Activated CD8-positive, alpha-beta memory T cell treated with anti-CD3 and anti-CD28 coated beads for 36 hours (primary cell): ENCODE results near the gene FCHO2. TPM values are rescaled to one million over a fixed set of nuclear protein-coding genes. Genes with fewer than 3 reads are reported as not detected.
"Not testable (repeated sequence)": the region's sequence is repeated elsewhere in the genome, so short reads cannot be mapped to it uniquely, and the experiment has no call there.

Experiments
- CTCF ChIA-PET: fragments of 350-600 bp; sonication (Branson Sonifier 250); formaldehyde crosslinking; loops from one replicate; lab custom pipeline; 2021; ENCODE audit warnings: antibody characterized with exemption; lab: Charles Lee
- POLR2A ChIA-PET: fragments of 350-600 bp; sonication (Branson Sonifier 250); formaldehyde crosslinking; loops from one replicate; lab custom pipeline; 2021; ENCODE audit warnings: antibody characterized with exemption; lab: Charles Lee
- total RNA-seq, 2 experiments: library from RNA; stranded (reverse); gene quantifications; one replicate each; pipeline ENCODE4 v1.2.3, GENCODE V29; 2021

Gene FCHO2, protein sequence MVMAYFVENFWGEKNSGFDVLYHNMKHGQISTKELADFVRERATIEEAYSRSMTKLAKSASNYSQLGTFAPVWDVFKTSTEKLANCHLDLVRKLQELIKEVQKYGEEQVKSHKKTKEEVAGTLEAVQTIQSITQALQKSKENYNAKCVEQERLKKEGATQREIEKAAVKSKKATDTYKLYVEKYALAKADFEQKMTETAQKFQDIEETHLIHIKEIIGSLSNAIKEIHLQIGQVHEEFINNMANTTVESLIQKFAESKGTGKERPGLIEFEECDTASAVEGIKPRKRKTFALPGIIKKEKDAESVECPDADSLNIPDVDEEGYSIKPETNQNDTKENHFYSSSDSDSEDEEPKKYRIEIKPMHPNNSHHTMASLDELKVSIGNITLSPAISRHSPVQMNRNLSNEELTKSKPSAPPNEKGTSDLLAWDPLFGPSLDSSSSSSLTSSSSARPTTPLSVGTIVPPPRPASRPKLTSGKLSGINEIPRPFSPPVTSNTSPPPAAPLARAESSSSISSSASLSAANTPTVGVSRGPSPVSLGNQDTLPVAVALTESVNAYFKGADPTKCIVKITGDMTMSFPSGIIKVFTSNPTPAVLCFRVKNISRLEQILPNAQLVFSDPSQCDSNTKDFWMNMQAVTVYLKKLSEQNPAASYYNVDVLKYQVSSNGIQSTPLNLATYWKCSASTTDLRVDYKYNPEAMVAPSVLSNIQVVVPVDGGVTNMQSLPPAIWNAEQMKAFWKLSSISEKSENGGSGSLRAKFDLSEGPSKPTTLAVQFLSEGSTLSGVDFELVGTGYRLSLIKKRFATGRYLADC
- total RNA-seq = 1 to 10 TPM; 2.6 to 2.8 TPM

- ChIA-PET CTCF (interaction anchor here (1.2 to 1.5 kb wide), 3 partner anchors 11 to 114 kb away, joined by 3 to 4 read pairs (median 3); no protein-coding TSS in a partner anchor), POLR2A (no interaction called here)
Measured at GRCh38 chr5:72955768-72956323, at the start of gene FCHO2. TSS of gene FCHO2 (plus strand) at chr5:72956041. CDS start at chr5:72956097, 56 bp downstream.

DNA sequence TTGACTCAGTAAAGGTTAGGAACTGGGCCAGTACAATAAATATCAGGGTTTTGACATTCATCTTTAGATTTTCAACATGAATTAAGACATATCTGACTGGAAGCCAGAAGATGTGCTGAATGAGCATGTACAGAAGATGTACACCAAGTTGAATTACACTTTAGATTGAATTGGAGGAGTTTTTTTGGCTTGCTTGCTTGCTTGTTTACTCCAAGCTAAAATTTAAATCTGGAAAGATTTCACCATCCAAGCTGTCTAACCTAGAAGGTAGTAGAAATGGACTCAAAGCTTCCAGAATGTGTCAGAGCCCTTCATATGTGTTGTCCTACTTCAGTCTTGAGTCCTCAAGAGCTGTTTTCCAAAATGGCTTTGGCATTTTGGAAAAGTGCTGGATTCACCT is 49.0 kb upstream of the FCHO2 start:
- ChIA-PET CTCF (no interaction called here), POLR2A (no interaction called here)

- CTCF ChIA-PET = no interaction called here
- POLR2A ChIA-PET = no interaction called here
Measured at GRCh38 chr5:72908664-72909063, 47.2 kb upstream of the FCHO2 start.

DNA sequence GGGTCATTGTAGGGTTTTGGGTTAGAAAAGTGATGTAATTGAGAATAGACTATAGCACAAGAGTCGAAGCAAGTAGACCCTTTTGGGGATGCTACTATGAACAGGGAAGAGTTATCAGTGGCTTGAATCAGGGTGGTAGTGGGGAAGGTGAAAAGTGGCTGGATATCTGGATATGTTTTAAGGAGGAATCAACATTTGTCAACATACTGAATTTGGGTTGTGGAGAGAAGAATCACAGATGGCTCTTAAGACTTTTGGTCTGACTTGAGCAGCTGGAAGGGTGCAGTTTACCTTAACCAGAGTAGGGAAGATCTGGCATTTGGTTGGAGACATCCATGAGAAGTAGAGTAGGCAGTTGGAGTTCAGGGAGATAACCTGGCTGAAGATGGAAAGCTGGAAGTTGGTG is 38.5 kb upstream of the FCHO2 start:
- POLR2A ChIA-PET = no interaction called here
- CTCF ChIA-PET = interaction anchor here (1.4 kb wide), 1 partner anchor 534 kb away, joined by 4 read pairs; no protein-coding TSS in a partner anchor

DNA sequence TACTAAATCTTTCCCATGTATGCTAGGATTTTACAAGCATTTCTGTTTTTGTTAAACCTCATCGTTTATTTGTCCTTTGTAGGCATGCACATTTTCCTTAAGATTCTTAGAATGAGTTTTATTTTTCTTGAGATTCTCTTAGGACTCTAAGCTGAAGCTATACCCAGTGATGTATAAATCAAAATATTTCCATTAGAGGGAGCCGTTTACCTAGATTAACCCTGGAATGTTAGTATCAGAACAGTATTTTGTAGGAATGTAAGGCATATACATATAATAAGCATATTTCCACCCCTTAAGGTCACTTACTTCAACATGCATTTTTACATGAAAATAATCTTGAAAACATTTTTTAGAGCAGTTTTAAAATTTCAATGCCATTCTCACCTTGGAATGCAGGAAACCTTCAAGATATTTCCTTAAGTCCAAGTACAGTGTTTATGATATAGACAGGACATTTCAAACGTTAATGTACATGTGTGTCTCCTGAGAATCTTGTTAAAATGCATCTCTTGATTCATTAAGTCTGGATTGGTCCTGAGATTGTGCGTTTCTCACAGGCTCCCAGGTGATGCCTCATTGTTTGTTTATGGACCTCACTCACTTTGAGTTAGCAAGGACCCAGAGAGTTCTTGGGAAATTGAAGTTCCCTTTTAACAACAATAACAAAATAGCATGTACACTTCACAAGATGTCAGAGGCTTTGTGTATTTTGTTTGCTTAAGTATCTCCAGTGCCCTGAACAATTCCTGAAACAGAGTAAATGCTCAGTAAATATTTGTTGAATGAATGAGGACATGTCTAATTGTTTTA is 34.9 kb upstream of the FCHO2 start:
- ChIA-PET POLR2A (no interaction called here), CTCF (no interaction called here)

- ChIA-PET CTCF (no interaction called here), POLR2A (no interaction called here)
Measured at GRCh38 chr5:72921886-72922285, 34.0 kb upstream of the FCHO2 start.

DNA sequence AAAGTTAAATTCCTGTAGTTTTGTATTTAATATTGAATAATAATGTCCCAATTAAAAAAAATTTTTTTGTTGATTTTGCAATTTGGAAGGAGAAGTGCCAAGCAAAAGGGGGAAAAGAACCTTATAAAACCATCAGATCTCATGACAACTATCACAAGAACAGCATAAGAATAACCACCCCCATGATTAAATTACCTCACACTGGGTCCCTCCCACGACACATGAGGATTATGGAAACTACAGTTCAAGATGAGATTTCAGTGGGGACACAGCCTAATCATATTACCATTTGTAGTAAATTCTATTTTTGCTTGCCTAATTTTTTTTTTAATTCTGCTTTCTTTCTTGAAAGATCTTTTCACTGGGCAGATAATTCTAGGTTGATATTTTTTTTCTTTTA is 33.4 kb upstream of the FCHO2 start:
- ChIA-PET CTCF (no interaction called here), POLR2A (no interaction called here)

- ChIA-PET POLR2A (no interaction called here), CTCF (no interaction called here)
Measured at GRCh38 chr5:72925336-72926010, 30.4 kb upstream of the FCHO2 start.

GRCh38 chr5:72932686-72933085 is 23.2 kb upstream of the FCHO2 start:
- POLR2A ChIA-PET, CTCF ChIA-PET: not testable (repeated sequence)

GRCh38 chr5:72934953-72935725 is 20.7 kb upstream of the FCHO2 start:
- POLR2A ChIA-PET, CTCF ChIA-PET: not testable (repeated sequence)

- POLR2A ChIA-PET = no interaction called here
- CTCF ChIA-PET = no interaction called here
Measured at GRCh38 chr5:72936893-72937292, 18.9 kb upstream of the FCHO2 start.

DNA sequence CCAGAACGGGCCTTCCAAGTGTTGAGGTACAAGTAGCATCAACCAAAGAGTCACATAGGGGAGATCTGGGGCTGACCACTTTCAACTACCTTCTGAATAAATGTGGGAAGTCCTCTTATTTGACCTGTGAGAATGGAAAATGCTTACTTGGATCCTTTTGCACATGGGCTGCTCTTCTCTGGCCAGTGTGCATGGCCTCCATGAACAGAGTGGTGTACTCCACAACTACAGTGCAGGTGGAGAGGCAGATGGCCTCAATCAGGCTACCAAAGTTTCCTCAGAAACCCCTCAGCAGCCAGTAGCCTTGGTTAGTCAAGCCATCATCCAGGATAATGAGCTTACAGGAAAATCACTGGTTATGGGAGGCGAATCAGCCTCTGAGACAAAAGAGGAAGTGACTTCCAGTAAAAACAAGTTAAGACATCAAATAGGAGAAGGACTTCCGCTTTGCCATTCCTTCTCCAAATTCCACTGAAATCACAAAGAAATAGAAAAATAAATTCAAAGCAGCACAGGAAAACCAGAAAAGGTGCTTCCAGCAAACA is 18.3 kb upstream of the FCHO2 start:
- POLR2A ChIA-PET = no interaction called here
- CTCF ChIA-PET = no interaction called here

DNA sequence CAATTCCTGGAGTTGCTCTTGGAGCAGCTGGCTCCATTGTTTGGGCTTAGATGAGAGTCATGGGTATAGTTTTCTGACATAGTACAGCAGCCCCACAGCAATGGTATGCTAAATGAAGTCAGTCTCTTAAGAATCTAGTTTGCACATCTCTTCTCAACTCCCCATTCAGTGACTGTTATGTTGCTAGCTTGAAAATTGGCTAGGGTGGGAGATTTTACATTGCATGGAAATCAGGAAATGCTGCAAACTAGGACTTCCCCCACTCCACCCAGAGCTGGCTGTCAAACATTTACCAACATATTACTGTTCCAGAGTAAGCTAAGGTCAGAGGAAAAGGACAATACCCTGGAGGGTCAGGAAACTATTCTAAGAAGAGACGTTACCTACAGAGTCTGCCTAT is 17.6 kb upstream of the FCHO2 start:
- ChIA-PET POLR2A (no interaction called here), CTCF (no interaction called here)

GRCh38 chr5:72940082-72940481 is 15.8 kb upstream of the FCHO2 start:
- ChIA-PET CTCF (no interaction called here), POLR2A (no interaction called here)

- ChIA-PET CTCF (no interaction called here), POLR2A (no interaction called here)
Measured at GRCh38 chr5:72943307-72943706, 12.5 kb upstream of the FCHO2 start.

- ChIA-PET CTCF (no interaction called here), POLR2A (no interaction called here)
Measured at GRCh38 chr5:72947498-72947897, 8.3 kb upstream of the FCHO2 start.

DNA sequence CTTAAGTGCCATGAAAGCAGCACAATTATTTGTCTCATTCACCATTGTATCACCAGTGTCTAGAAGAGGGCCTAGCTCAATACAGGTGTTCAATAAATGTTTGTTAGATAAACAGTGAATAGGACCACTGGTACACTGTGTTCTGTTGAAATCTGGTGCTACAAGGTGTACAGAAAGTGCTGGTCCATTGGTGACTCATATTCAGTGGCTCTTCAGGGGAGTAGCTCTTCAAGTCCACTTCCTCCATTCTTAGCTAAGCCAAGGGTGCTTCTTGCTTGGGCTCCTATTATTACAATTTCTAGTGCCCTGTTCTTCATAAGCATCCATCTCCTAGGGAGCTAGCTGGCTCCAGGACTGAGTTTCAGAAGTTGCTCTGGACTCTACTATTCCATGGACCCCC is 6.4 kb upstream of the FCHO2 start:
- ChIA-PET CTCF (no interaction called here), POLR2A (no interaction called here)
